ENCODE measurements around the gene NACC1.
"Not testable (repeated sequence)": the region's sequence is repeated elsewhere in the genome, so short reads cannot be mapped to it uniquely, and the experiment has no call there.

Gene NACC1

GRCh38 chr19:13166151-13166550, 48.1 kb downstream of the NACC1 start:
- DNase-seq: not testable (repeated sequence)

- DNase-seq: no peak
These were observed 51.7 kb downstream of the NACC1 start for GRCh38 chr19:13169769-13170168.

DNA sequence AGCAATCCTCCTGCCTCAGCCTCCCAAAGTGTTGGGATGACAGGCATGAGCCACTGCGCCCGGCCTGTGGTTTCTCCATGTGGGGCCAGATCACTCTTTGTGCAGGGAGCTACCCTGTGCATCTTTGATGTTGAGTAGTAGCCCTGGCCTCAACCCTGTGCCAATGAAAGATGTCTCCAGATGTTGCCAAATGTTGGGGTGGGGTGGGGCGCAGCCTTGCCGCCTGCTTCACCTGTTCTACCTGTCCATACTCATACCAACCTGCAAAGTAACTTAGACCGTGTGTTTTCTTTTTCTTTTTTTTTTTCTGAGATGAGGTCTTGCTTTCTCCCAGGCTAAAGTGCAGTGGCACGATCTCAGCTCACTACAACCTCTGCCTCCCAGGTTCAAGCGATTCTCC, 53.1 kb downstream of the NACC1 start:
- no peak for DNase-seq

DNA sequence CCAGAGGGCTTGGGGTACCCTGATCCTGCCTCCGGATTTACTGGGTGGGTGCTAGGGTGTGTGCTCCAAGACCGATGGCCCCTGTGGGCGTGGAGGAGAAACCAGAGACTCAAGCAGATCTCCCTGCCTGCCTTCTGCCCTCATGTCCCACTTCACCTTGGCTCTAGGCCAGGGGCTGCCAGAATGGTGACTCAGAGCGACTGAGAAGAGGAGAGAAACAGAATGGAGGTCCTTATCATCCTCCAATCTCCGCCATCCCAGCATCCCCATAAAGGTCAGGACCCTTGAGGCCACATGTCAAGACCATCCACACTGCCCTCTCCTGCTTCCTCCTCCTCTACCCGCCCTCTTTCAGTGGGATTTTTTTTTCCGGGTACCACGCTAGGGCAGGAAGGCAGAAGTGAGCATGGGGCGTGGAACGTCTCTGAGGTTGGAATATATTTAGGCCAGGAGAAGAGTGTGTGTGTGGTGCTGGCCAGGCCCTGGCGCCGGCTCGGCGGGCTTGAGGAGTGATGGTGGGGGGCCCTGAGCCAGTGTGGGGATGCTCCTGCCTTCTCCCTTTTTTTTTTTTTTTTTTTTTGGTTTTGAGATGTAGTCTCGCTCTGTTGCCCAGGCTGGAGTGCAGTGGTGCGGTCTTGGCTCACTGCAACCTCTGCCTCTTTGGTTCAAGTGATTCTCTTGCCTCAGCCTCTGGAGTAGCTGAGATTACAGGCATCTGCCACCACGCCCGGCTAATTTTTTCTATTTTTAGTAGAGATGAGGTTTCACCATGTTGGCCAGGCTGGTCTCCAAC, 54.5 kb downstream of the NACC1 start:
- peak; percentile 81 to 84 for DNase-seq

DNA sequence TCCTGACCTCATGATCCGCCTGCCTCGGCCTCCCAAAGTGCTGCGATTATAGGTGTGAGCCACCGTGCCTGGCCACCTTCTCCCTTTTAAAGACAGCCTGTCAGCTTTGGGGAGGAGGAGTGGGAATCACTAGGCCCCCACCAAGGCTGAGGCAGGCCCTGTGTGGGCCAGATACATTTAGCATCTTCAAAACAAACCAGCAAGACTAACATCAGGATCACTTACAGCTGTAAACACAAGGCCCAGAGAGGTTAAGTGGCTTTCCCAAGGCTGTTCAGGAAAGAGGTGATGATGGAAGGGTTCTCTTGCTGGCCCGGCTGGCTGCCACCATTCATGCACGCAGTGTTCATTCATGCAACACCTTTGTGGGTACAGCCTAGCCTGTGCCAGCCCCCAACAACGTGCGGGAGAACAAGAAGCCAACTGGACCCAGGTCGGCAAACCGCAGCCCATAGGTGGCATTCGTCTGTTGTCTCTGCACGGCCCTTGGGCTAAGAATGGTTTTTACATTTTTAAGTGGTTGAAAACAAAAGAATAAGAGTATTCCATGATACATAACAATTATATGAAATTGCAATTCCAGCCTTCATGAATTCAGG, 55.2 kb downstream of the NACC1 start:
- no peak for DNase-seq

DNA sequence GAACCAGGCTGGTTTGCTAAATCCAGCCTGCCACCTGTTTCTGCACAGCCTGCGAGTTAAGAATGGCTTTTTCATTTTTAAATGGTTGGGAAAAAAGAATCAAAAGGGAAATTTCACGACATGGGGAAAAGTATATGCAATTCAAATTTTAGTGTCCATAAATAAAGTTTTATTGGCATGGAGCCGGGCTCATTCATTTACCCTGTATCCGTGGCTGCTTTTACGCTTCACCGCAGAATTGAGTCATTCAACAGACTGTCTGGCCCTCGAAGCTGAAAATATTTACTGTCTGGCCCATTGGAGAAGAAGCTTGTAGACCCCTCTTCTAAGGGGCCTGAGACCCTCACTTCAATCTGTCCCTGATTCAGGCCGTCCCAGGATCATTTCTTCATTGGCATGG, 58.3 kb downstream of the NACC1 start:
- DNase-seq: no peak

DNA sequence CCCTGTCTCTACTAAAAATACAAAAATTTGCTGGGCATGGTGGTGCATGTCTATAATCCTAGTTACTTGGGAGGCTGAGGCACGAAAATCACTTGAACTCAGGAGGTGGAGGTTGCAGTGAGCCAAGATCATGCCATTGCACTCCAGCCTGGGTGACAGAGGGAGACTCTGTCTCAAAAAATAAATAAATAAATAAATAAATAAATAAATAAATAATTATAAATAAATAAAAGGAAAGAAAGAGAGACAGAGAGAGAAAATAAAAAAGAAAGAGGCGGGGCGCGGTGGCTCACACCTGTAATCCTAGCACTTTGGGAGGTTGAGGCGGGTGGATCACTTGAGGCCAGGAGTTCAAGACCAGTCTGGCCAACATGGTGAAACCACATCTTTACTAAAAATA, 59.5 kb downstream of the NACC1 start:
- DNase-seq: not testable (repeated sequence)

DNA sequence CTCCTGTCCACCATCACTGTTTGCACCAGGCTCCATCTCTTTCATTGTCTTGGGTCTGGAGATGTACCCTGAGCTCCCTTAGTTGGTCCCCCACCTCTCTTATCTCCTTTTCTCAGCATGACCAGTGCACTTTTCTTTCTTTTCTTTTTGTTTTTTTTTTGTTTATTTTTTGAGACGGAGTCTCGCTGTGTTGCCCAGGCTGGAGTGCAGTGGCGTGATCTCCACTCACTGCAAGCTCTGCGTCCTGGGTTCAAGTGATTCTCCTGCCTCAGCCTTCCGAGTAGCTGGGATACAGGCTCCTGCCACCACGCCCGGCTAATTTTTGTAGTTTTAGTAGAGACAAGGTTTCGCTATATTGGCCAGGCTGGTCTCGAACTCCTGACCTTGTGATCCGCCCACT, 60.2 kb downstream of the NACC1 start:
- DNase-seq: not testable (repeated sequence)

- DNase-seq: peak; percentile 16 to 27
These were observed 63.8 kb downstream of the NACC1 start for GRCh38 chr19:13181747-13182388.

GRCh38 chr19:13184926-13185325, 66.9 kb downstream of the NACC1 start:
- not testable (repeated sequence) for DNase-seq

DNA sequence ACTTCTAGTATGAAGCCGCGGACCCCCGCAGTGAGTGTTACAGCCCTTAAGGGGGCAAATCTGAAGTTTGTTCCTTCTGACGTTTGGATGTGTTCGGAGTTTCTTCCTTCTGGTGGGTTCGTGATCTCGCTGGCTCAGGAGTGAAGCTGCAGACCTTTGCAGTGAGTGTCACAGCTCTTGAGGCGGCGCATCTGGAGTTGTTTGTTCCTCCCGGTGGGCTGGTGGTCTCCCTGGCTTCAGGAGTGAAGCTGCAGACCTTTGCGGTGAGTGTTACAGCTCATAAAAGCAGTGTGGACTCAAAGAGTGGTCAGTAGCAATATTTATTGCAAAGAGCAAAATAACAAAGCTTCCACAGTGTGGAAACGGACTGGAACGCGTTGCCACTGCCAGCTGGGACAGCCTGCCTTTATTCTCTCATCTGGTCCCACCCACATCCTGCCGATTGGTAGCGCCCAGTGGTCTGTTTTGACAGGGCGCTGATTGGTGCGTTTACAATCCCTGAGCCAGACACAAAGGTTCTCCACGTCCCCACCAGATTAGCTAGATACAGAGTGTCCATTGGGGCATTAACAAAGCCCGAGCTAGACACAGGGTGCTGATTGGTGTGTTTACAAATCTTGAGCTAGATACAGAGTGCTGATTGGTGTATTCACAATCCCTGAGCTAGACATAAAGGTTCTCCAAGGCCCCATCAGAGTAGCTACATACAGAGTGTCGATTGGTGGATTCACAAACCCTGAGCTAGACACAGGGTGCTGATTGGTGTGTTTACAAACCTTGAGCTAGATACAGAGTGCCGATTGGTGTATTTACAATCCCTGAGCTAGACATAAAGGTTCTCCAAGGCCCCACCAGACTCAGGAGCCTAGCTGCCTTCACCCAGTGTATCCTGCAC, 67.9 kb downstream of the NACC1 start:
- not testable (repeated sequence) for DNase-seq

- not testable (repeated sequence) for DNase-seq
These were observed 68.6 kb downstream of the NACC1 start for GRCh38 chr19:13186688-13187087.

GRCh38 chr19:13187419-13187818, 69.4 kb downstream of the NACC1 start:
- no peak for DNase-seq

DNA sequence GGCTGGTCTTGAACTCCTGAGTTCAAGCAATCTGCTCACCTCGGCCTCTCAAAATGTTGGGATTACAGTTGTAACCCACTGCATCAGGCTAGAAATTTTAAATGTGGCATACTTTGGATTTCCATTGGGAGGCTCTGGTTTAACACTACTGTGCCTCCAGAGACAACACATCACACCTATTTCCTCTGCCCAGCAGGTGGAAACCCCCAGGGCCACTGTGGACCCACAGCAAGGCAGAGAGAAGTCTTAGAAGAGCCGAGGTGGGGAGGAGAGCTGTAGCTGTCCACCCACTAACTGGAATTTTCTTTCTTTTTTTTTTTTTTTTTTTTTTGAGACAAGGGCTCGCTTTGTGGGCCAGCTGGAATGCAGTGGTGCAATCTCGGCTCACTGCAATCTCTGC, 71.5 kb downstream of the NACC1 start:
- no peak for DNase-seq

All from activated CD4-positive, alpha-beta T cell treated with anti-CD3 and anti-CD28 coated beads, Interleukin-2, amount 50 U/mL, for 4 hours (primary cell).